Cardiac muscle cell (in vitro differentiated cells and primary cell): ENCODE data around the gene ESPN. TPM values are rescaled to one million over a fixed set of nuclear protein-coding genes. Genes with fewer than 3 reads are reported as not detected.

Experiments
- DNase-seq, 2 donors: peaks; one replicate each; pipeline versions ENCODE4 v3.0.0 to v3.0.0-alpha.2; 2010 to 2017; ENCODE audit warnings: low read depth in 1 of 2, low spot score in 1 of 2
- H3K27ac ChIP-seq: fragments of 200-600 bp; sonication (generic); 2 replicates; pipeline ENCODE4 v1.5.1; 2016
- H3K27me3 ChIP-seq: fragments of 200-600 bp; sonication (generic); 2 replicates; pipeline ENCODE4 v1.6.0; 2016; ENCODE audit warnings: control low read depth
- H3K36me3 ChIP-seq: fragments of 200-600 bp; sonication (generic); 2 replicates; pipeline ENCODE4 v1.5.1; 2016; ENCODE audit warnings: control low read depth
- H3K4me1 ChIP-seq: fragments of 200-600 bp; sonication (generic); 2 replicates; pipeline ENCODE4 v1.8.1; 2017; ENCODE audit warnings: low read depth, mild to moderate bottlenecking, mixed run types
- H3K4me3 ChIP-seq: fragments of 200-600 bp; sonication (generic); 2 replicates; pipeline ENCODE4 v1.5.1; 2016; ENCODE audit warnings: mild to moderate bottlenecking
- H3K9me3 ChIP-seq: fragments of 200-600 bp; sonication (generic); 2 replicates; pipeline ENCODE4 v1.5.1; 2017; ENCODE audit warnings: low read depth, mild to moderate bottlenecking, control low read depth
- polyA plus RNA-seq: library from polyadenylated mRNA; unstranded; fragments of >200 nt; fragmentation: Nextera tagmentation; extraction: Ambion mirVana; gene quantifications from 2 replicates; pipeline ENCODE4 v1.2.1, GENCODE V29; 2016
- total RNA-seq: library from RNA; depleted of rRNA; stranded (reverse); fragments of >200 nt; gene quantifications from 2 replicates; pipeline ENCODE4 v1.2.3, GENCODE V29; 2016
- TF ChIP-seq, protein P1 (sequence below): IDR thresholded peaks from 2 replicates; pipeline ENCODE4 v1.5.1; 2012; ENCODE audit warnings: low read depth, mild to moderate bottlenecking, low read length

Gene ESPN
- total and polyA plus RNA-seq, 2 experiments from 2014 or later: 8.0 to 18.1 TPM

GRCh38 chr1:6401673-6402072 is 22.9 kb upstream of the ESPN start:
- H3K4me1 ChIP-seq: no peaks in the 10 kb centered on the region

GRCh38 chr1:6408023-6408422 is 16.6 kb upstream of the ESPN start:
- no peaks in the 10 kb centered on the region for H3K4me1 ChIP-seq
- TF ChIP-seq, protein P1, sequence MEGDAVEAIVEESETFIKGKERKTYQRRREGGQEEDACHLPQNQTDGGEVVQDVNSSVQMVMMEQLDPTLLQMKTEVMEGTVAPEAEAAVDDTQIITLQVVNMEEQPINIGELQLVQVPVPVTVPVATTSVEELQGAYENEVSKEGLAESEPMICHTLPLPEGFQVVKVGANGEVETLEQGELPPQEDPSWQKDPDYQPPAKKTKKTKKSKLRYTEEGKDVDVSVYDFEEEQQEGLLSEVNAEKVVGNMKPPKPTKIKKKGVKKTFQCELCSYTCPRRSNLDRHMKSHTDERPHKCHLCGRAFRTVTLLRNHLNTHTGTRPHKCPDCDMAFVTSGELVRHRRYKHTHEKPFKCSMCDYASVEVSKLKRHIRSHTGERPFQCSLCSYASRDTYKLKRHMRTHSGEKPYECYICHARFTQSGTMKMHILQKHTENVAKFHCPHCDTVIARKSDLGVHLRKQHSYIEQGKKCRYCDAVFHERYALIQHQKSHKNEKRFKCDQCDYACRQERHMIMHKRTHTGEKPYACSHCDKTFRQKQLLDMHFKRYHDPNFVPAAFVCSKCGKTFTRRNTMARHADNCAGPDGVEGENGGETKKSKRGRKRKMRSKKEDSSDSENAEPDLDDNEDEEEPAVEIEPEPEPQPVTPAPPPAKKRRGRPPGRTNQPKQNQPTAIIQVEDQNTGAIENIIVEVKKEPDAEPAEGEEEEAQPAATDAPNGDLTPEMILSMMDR: no peak
- H3K9me3 ChIP-seq: no peaks in the 10 kb centered on the region
- no peak overlapping the region for H3K27ac ChIP-seq
- H3K4me3 ChIP-seq: no peak overlapping the region
- no peak for DNase-seq
- peaks cover 64% of the 10 kb centered on the region for H3K27me3 ChIP-seq
- H3K36me3 ChIP-seq: no peaks in the 10 kb centered on the region

More at GRCh38 chr1:6401673-6402072, 22.9 kb upstream of the ESPN start:
- Histone ChIP-seq H3K9me3 (no peaks in the 10 kb centered on the region), H3K27me3 (peaks cover 17% of the 10 kb centered on the region), H3K36me3 (no peaks in the 10 kb centered on the region), H3K27ac (no peak overlapping the region), H3K4me3 (no peak overlapping the region)
- no peak for DNase-seq
- TF ChIP-seq, protein P1: no peak

DNA sequence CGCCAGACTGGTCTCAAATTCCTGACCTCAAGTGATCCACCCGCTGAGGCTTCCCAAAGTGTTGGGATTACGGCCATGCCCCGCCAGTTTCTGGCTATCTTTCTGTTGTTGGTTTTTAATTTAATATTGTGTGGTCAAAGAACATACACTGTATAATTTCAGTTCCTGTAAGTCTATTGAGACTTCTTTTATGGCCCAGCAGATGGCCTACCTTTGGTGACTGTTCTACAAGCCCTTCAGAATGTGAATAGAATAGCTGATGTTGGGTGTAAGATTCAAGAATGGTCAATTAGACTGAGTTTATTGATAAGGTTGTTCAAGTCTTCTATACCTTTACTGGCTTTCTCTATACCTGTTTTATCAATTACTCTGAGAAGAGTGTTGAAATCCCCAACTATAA is 15.5 kb upstream of the ESPN start:
- H3K27me3 ChIP-seq: peaks cover 73% of the 10 kb centered on the region
- TF ChIP-seq, protein P1: no peak
- H3K4me3 ChIP-seq: no peak overlapping the region
- no peak overlapping the region for H3K27ac ChIP-seq
- no peaks in the 10 kb centered on the region for H3K4me1 ChIP-seq
- no peak for DNase-seq
- H3K36me3 ChIP-seq: no peaks in the 10 kb centered on the region
- H3K9me3 ChIP-seq: no peaks in the 10 kb centered on the region

DNA sequence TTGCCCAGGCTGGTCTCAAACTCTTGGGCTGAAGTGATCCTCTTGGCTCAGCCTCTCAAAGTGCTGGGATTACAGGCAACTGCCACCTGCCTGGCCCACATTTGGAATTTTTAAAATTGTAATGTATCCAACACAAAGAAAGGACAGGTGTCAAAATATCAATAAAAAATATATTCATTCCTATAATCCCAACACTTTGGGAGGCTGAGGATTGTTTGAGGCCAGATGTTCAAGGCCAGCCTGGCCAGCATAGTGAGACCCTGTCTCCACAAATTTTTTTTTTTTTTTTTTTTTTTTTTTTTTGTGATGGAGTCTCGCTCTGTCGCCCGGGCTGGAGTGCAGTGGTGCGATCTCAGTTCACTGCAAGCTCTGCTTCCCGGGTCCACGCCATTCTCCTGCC is 14.8 kb upstream of the ESPN start:
- Histone ChIP-seq H3K4me3 (no peak overlapping the region), H3K27ac (no peak overlapping the region), H3K4me1 (no peaks in the 10 kb centered on the region), H3K27me3 (peaks cover 79% of the 10 kb centered on the region), H3K9me3 (no peaks in the 10 kb centered on the region), H3K36me3 (no peaks in the 10 kb centered on the region)
- TF ChIP-seq, protein P1: no peak
- no peak for DNase-seq

DNA sequence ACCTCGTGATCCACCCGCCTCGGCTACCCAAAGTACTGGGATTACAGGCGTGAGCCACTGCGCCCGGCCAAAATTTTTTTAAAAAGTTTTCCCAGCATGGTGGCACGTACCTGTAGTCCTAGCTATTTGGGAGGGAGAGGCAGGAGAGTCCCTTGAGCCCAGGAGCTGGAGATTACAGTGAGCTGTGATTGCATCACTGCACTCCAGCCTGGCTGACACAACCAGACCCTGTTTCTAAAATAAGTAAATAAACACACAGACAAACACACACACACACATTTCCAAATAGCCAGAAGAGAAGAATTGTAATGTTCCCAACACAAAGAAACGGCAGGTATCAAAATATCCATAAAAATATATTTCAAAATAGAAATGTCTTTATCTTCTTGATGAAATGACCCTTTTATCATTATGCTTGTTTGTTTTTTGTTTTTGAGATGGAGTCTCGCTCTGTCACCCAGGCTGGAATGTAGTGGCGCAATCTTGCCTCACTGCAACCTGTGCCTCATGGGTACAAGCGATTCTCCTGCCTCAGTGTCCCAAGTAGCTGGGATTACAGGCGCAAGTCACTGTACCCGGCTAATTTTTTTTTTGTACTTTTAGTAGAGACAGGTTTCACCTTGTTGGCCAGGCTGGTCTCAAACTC is 14.2 kb upstream of the ESPN start:
- H3K4me1 ChIP-seq: no peaks in the 10 kb centered on the region
- DNase-seq: no peak
- no peaks in the 10 kb centered on the region for H3K36me3 ChIP-seq
- H3K27ac ChIP-seq: no peak overlapping the region
- peaks cover 79% of the 10 kb centered on the region for H3K27me3 ChIP-seq
- no peaks in the 10 kb centered on the region for H3K9me3 ChIP-seq
- TF ChIP-seq, protein P1: no peak
- no peak overlapping the region for H3K4me3 ChIP-seq
